ENCODE data around the gene ORAI2. TPM values are rescaled to one million over a fixed set of nuclear protein-coding genes. Genes with fewer than 3 reads are reported as not detected.

Gene ORAI2
- total and polyA plus RNA-seq, 2 of the 4 experiments (the other 2 are of a cell fraction): 52.0 to 58.3 TPM

DNA sequence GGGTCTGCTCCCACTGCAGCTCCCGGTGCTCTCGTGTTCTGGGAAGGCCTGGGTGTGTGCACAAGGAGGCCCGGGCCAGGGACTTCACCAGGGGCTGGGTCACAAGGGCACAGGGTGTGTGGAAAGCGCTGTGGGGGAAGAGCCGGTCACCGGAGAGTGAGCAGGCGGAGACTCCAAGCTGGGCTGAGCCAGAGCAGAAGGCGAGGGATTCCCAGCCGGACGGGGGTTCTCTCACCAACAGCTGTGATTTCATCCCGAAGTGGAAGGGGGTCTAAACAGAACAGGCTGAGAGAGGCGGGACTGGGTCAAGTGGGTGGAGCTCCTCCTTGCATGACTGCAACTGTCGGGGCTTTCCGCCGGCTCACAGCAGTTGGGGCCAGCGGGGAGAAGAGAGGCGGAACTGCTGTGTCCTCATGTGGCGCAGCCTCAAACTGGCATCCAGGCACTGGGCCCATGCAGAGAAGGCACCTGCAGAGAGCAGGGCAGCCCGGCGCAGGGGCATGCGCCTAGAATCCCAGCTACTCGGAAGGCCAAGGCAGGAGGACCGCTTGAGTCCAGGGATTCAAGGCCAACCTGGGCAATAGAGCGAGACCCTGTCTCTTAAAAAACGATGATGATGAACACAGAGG, 7.6 kb upstream of the ORAI2 start:
- peaks cover 7 to 11% of the 10 kb centered on the region in 2 experiments; a peak in 3 of 4 replicates for H3K79me1 ChIP-seq (ENCODE audit: low read depth in 1 of 2, low read length in 2 of 2)
- no peak overlapping the region for H3K4ac ChIP-seq (ENCODE audit: low read depth, low read length)
- no peak overlapping the region for H2BK20ac ChIP-seq (ENCODE audit: low read depth, low read length)
- no peak overlapping the region for H3K27ac ChIP-seq (ENCODE audit: insufficient read depth, low read length)
- 87% methylated on average over 17 of the region's 25 CpGs; no CpG with 5 or more reads in 1 of the 2 experiments for WGBS, 2 experiments (ENCODE audit: extremely low coverage in 2 of 2, insufficient read length in 1 of 2)
- H4K8ac ChIP-seq (ENCODE audit: low read depth in 2 of 2, low read length in 2 of 2): no peak overlapping the region
- H4K91ac ChIP-seq (ENCODE audit: insufficient read depth, low read depth, low read length): no peak overlapping the region
- no peak overlapping the region for H2AK5ac ChIP-seq (ENCODE audit: low read depth, low read length)
- no TSS peak for BruUV-seq (replicated peaks)
- no peaks in the 10 kb centered on the region for H3K9me1 ChIP-seq (ENCODE audit: insufficient read depth, low read length)
- ChIA-PET CTCF (no interaction called here), POLR2A (ENCODE audit: unreplicated experiment) (no interaction called here)
- H3K18ac ChIP-seq (ENCODE audit: low read depth, low read length): no peak overlapping the region
- H2BK15ac ChIP-seq (ENCODE audit: low read depth, low read length): no peak overlapping the region
- ATAC-seq (ENCODE audit: low read depth) (no peak), DNase-seq (no peak)
- no peak overlapping the region for H3K9ac ChIP-seq (ENCODE audit: low read depth, low read length)
- in situ Hi-C loops (cut with MboI; ENCODE audit: low sequenced_read_pairs) (no loop called here), intact Hi-C loops (cut with micrococcal nuclease) (no loop called here), dilution Hi-C loops (cut with HindIII; ENCODE audit: low sequenced_read_pairs, unreplicated experiment) (no loop called here)
- no peak overlapping the region for H3K56ac ChIP-seq (ENCODE audit: extremely low read depth, insufficient read depth, low read length)
- H4K20me1 ChIP-seq (ENCODE audit: insufficient read depth, low read length): no peaks in the 10 kb centered on the region; the same call in 1 of the 2 replicates
- no peak overlapping the region for H3K14ac ChIP-seq (replicated peaks; ENCODE audit: low read depth, low read length)
- no peak overlapping the region for H2AFZ ChIP-seq (replicated peaks; ENCODE audit: low read length, poor library complexity)
- H2BK120ac ChIP-seq (ENCODE audit: low read depth, low read length): no peak overlapping the region
- H2BK5ac ChIP-seq (ENCODE audit: low read depth, low read length, poor library complexity, severe bottlenecking): no peak overlapping the region
- no peak overlapping the region for H4K5ac ChIP-seq (ENCODE audit: low read depth, low read length)
- H3K4me3 ChIP-seq (ENCODE audit: insufficient read depth, low read depth, low read length): no peak overlapping the region
- TF ChIP-seq RFX5 (IDR thresholded peaks at IDR 0.05; ENCODE audit: low read depth, low read length) (no peak), FOS (IDR thresholded peaks at IDR 0.05; ENCODE audit: low read depth, low read length) (no peak), BHLHE40 (IDR thresholded peaks at IDR 0.05; ENCODE audit: low read depth, low read length) (no peak), MAZ (IDR thresholded peaks at IDR 0.05; ENCODE audit: borderline replicate concordance, low read depth, low read length) (no peak), SMC3 (IDR thresholded peaks at IDR 0.05; ENCODE audit: low read depth, low read length) (no peak), MXI1 (IDR thresholded peaks at IDR 0.05; ENCODE audit: borderline replicate concordance, low read depth, low read length) (no peak)
- TF ChIP-seq, protein P1, sequence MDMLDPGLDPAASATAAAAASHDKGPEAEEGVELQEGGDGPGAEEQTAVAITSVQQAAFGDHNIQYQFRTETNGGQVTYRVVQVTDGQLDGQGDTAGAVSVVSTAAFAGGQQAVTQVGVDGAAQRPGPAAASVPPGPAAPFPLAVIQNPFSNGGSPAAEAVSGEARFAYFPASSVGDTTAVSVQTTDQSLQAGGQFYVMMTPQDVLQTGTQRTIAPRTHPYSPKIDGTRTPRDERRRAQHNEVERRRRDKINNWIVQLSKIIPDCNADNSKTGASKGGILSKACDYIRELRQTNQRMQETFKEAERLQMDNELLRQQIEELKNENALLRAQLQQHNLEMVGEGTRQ (IDR thresholded peaks at IDR 0.05; ENCODE audit: low read depth, low read length): no peak
- no peaks in the 10 kb centered on the region for H3K27me3 ChIP-seq (ENCODE audit: control insufficient read depth, insufficient read depth, low read length)
- H3K9me3 ChIP-seq (ENCODE audit: control insufficient read depth, insufficient read depth, low read length): no peaks in the 10 kb centered on the region
- H3K36me3 ChIP-seq (ENCODE audit: control insufficient read depth, insufficient read depth, low read length): peaks cover 38% of the 10 kb centered on the region
- no peak overlapping the region for H3K4me2 ChIP-seq (ENCODE audit: low read depth, low read length)
- no peak overlapping the region for H3K23ac ChIP-seq (ENCODE audit: low read depth, low read length)
- no peaks in the 10 kb centered on the region for H3K4me1 ChIP-seq (ENCODE audit: control insufficient read depth, insufficient read depth, low read length)
- no peak overlapping the region for H2AK9ac ChIP-seq (replicated peaks; ENCODE audit: low read depth, low read length, poor library complexity)

Measured in IMR-90 (cell line).